A549 (cell line): Measurements from ENCODE around the gene RBMS3. TPM values are rescaled to one million over a fixed set of nuclear protein-coding genes. Genes with fewer than 3 reads are reported as not detected.
"Not testable (repeated sequence)": the region's sequence is repeated elsewhere in the genome, so short reads cannot be mapped to it uniquely, and the experiment has no call there.

Source experiments
- ATAC-seq, 2 experiments: fragments of 200-7000 bp in 1 of 2; fragments of >200 bp in 1 of 2; cut with Nextera tagmentation in 1 of 2; cut with Tn5 transposase in 1 of 2; 3 replicates each; pipeline versions ENCODE4 v1.8.0 to v1.9.1; 2018 to 2020; ENCODE audit warnings: mild to moderate bottlenecking in 1 of 2, moderate library complexity in 1 of 2
- CTCF ChIA-PET: fragments of 300-600 bp; sonication (Branson Sonifier 250); formaldehyde crosslinking; extraction: SDS; loops from one replicate; lab custom pipeline; 2021; ENCODE audit warnings: antibody characterized with exemption, inconsistent platforms; lab: Yijun Ruan, JAX
- POLR2A ChIA-PET: fragments of 350-600 bp; formaldehyde crosslinking; extraction: SDS; loops from one replicate; lab custom pipeline; 2021; ENCODE audit warnings: antibody characterized with exemption, inconsistent platforms; lab: Yijun Ruan, JAX
- DNase-seq, 2 experiments: peaks; one replicate each; pipeline versions ENCODE4 v3.0.0 to v3.0.0-alpha.2; 2011 to 2016; ENCODE audit warnings: low read depth in 1 of 2, low spot score in 1 of 2
- FAIRE-seq: peaks from 2 replicates; lab custom pipeline; 2011; peaks lifted over from hg19 to GRCh38; lab: Jason Lieb, UNC
- H3K27ac ChIP-seq, 2 experiments: fragments of >200 bp; sonication (Bioruptor Twin); formaldehyde crosslinking; 3 replicates each; pipeline ENCODE4 v1.5.1; 2016 to 2017
- H3K4me1 ChIP-seq: fragments of >200 bp; sonication (Bioruptor Twin); formaldehyde crosslinking; 3 replicates; pipeline ENCODE4 v1.6.1; 2016
- H3K4me2 ChIP-seq: fragments of >200 bp; sonication (Bioruptor Twin); formaldehyde crosslinking; 3 replicates; pipeline ENCODE4 v1.6.1; 2016
- H3K4me3 ChIP-seq: fragments of >200 bp; sonication (Bioruptor Twin); formaldehyde crosslinking; 3 replicates; pipeline ENCODE4 v1.5.1; 2016
- H3K9me3 ChIP-seq: fragments of >200 bp; sonication (Bioruptor Twin); formaldehyde crosslinking; 3 replicates; pipeline ENCODE4 v1.6.1; 2016
- BHLHE40 ChIP-seq: IDR thresholded peaks from 2 replicates; pipeline ENCODE4 v1.6.1; 2012; ENCODE audit warnings: low read depth, low read length, inconsistent platforms
- CHD2 ChIP-seq: fragments of 150-350 bp; IDR thresholded peaks from 2 replicates; pipeline ENCODE4 v1.6.1; 2014; ENCODE audit warnings: low read length; ENCODE audit not compliant: partially characterized antibody
- CHD4 ChIP-seq: fragments of 200-600 bp; sonication (generic); IDR thresholded peaks from 2 replicates; pipeline ENCODE4 v1.6.1; 2016; ENCODE audit warnings: antibody characterized with exemption, mild to moderate bottlenecking, borderline replicate concordance
- EHMT2 ChIP-seq: fragments of 200-600 bp; sonication (generic); IDR thresholded peaks from 2 replicates; pipeline ENCODE4 v1.6.1; 2016; ENCODE audit warnings: antibody characterized with exemption, low read depth, mild to moderate bottlenecking, moderate library complexity
- EP300 ChIP-seq, 2 experiments: fragments of >200 bp; sonication (Bioruptor Twin); formaldehyde crosslinking; IDR thresholded peaks; 2 replicates in 1 of 2; 3 replicates in 1 of 2; pipeline ENCODE4 v1.6.1; 2016 to 2017
- GATA3 ChIP-seq: IDR thresholded peaks from 2 replicates; pipeline ENCODE4 v1.6.1; 2012; ENCODE audit warnings: borderline replicate concordance
- HDAC2 ChIP-seq: fragments of 200-600 bp; sonication (generic); IDR thresholded peaks from 2 replicates; pipeline ENCODE4 v1.6.1; 2016
- HOXA7 ChIP-seq: fragments of 250-450 bp; sonication (Bioruptor Pico); IDR thresholded peaks from 2 replicates; pipeline ENCODE4 v1.5.0; 2020; ENCODE audit warnings: mild to moderate bottlenecking, moderate library complexity
- JUNB ChIP-seq: fragments of >200 bp; sonication (Bioruptor Twin); formaldehyde crosslinking; IDR thresholded peaks from 2 replicates; pipeline ENCODE4 v1.6.1; 2016
- KDM1A ChIP-seq: fragments of 200-600 bp; sonication (generic); IDR thresholded peaks from 2 replicates; pipeline ENCODE4 v1.6.1; 2016; ENCODE audit warnings: low read depth, mild to moderate bottlenecking
- NFE2L2 ChIP-seq: fragments of 150-350 bp; conservative IDR thresholded peaks from 2 replicates; pipeline ENCODE4 v1.6.1; 2014; ENCODE audit warnings: low read length
- NPAS2 ChIP-seq: fragments of 250-450 bp; sonication (Bioruptor Pico); IDR thresholded peaks from 2 replicates; pipeline ENCODE4 v1.8.0; 2022; ENCODE audit warnings: mild to moderate bottlenecking, moderate library complexity, borderline replicate concordance
- NR3C1 ChIP-seq: fragments of >200 bp; sonication (Bioruptor Twin); formaldehyde crosslinking; IDR thresholded peaks from 3 replicates; pipeline ENCODE4 v1.6.1; 2017
- PHF8 ChIP-seq: fragments of 200-600 bp; sonication (generic); IDR thresholded peaks from 2 replicates; pipeline ENCODE4 v1.6.1; 2016; ENCODE audit warnings: low read depth, mild to moderate bottlenecking, antibody characterized with exemption, moderate library complexity, borderline replicate concordance
- POLR2A ChIP-seq: IDR thresholded peaks from 2 replicates; pipeline ENCODE4 v1.6.1; 2012; ENCODE audit warnings: mild to moderate bottlenecking, low read length
- RFX5 ChIP-seq: fragments of 450-650 bp; IDR thresholded peaks from 2 replicates; pipeline ENCODE4 v1.7.1; 2014; ENCODE audit warnings: antibody characterized with exemption, mild to moderate bottlenecking, moderate library complexity
- RNF2 ChIP-seq: fragments of 200-600 bp; sonication (generic); IDR thresholded peaks from 2 replicates; pipeline ENCODE4 v1.6.1; 2016; ENCODE audit warnings: low read depth, mild to moderate bottlenecking, antibody characterized with exemption, moderate library complexity, borderline replicate concordance
- TP53 ChIP-seq: fragments of 250-450 bp; sonication (Bioruptor Pico); IDR thresholded peaks from 2 replicates; pipeline ENCODE4 v1.5.0; 2021; ENCODE audit warnings: mild to moderate bottlenecking, moderate library complexity
- WGBS: methylation state at CpG from one replicate; pipeline ENCODE4 v1.1.6; 2017; ENCODE audit errors: missing lambda C conversion rate; 5-methylcytosine and 5-hydroxymethylcytosine counted together
- polyA plus RNA-seq, 4 experiments: library from polyadenylated mRNA; depleted of rRNA in 3 of 4; stranded (reverse); fragments of >200 nt; fragmentation: RNase III in 1 of 4; extraction: RNeasy Plus Mini Kit Qiagen cat#74134 plus additional on column Dnase treatment in 1 of 4; gene quantifications; 2 replicates in 3 of 4; 3 replicates in 1 of 4; pipeline ENCODE4 v1.2.3, GENCODE V29; 2011 to 2017
- TF ChIP-seq, protein P1 (sequence below): fragments of 150-350 bp; IDR thresholded peaks from 2 replicates; pipeline ENCODE4 v1.6.1; 2014; ENCODE audit warnings: low read depth, mild to moderate bottlenecking, low read length

The RBMS3 gene
- polyA plus RNA-seq, 2 of the 4 experiments (the other 2 are of a cell fraction), result 0.92 to 4.1 TPM

DNA sequence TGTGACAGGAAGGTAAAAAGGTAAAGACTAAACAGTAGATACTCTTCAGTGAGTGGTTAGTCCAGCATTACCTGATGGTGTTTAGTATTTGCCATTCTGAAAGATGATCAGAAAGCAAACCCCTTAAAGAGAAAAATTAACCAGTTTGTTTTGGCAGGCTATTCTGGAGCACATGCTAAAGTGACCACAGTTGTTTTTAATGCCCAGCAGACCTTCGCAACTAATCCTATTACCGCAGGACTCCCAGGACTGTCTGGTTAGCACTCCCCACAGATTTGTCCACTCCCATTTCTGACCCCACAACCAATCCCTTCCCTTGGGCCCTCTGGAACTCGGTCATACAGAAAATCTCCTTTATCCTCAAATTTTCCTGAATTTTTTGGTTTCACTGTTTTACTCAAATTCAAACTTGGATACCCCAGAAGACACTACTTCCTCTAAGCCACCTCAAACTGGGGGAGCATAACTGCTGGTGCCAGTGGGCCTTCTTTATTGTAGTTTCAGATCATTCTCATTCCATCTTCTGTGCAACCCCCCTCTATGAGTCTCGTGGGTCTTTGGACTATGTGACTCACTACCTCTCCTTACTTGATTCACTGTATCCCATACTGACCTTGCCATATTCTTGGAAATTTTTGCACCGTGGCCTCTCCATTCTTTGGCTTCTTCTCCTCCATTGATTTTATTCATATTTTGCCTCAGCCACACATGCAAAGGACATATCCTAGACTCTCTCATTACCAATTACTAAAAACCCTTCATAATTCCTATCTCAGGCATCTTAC lies 104.4 kb downstream of the RBMS3 start:
- ChIA-PET POLR2A (no interaction called here), CTCF (no interaction called here)
- Histone ChIP-seq H3K4me1 (no peaks in the 10 kb centered on the region), H3K4me2 (no peak overlapping the region), H3K9me3 (no peaks in the 10 kb centered on the region), H3K27ac (no peak overlapping the region), H3K4me3 (no peak overlapping the region)
- WGBS, result 78% methylated on average over 5 of the region's 5 CpGs
- no peak for FAIRE-seq
- DNase-seq, result no peak
- ATAC-seq, result no peak
- TF ChIP-seq TP53 (CRISPR knock-in tag) (no peak), NR3C1 (no peak), NFE2L2 (no peak), PHF8 (no peak), RNF2 (no peak), JUNB (no peak), POLR2A (no peak)

DNA sequence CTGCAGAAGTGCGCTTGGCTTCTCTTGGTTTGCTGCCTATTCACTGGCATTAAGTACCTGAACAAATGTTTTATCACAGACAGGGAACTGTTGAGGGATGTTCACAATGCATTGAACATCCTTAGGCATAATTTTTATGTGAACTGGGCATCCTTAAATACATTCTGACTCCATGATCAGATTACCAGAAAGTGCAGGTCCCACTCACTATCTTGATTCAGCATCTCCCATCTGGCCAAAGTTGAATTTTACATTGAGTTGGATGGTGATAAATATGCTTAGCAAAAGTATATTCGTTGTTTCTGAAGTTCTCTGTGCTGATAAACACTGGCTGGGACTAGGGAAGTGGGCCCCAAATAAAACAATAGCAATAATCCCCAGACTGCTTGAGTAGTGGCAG lies 108.5 kb downstream of the RBMS3 start:
- ATAC-seq, result no peak
- POLR2A ChIA-PET, result no interaction called here
- TF ChIP-seq JUNB (no peak), NPAS2 (CRISPR knock-in tag) (no peak), HOXA7 (CRISPR knock-in tag) (no peak), CHD4 (no peak), KDM1A (no peak)
- TF ChIP-seq, protein P1, sequence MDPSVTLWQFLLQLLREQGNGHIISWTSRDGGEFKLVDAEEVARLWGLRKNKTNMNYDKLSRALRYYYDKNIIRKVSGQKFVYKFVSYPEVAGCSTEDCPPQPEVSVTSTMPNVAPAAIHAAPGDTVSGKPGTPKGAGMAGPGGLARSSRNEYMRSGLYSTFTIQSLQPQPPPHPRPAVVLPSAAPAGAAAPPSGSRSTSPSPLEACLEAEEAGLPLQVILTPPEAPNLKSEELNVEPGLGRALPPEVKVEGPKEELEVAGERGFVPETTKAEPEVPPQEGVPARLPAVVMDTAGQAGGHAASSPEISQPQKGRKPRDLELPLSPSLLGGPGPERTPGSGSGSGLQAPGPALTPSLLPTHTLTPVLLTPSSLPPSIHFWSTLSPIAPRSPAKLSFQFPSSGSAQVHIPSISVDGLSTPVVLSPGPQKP, result no peak
- TF ChIP-seq, all 56 proteins: peak for 0
- no peak for FAIRE-seq
- no peak for DNase-seq
- WGBS, result 46% methylated on average over 2 of the region's 2 CpGs
- no peak overlapping the region for H3K27ac ChIP-seq
- CTCF ChIA-PET, result no interaction called here
- H3K4me1 ChIP-seq, result no peaks in the 10 kb centered on the region
- H3K4me3 ChIP-seq, result no peak overlapping the region
- H3K9me3 ChIP-seq, result no peaks in the 10 kb centered on the region
- no peak overlapping the region for H3K4me2 ChIP-seq

DNA sequence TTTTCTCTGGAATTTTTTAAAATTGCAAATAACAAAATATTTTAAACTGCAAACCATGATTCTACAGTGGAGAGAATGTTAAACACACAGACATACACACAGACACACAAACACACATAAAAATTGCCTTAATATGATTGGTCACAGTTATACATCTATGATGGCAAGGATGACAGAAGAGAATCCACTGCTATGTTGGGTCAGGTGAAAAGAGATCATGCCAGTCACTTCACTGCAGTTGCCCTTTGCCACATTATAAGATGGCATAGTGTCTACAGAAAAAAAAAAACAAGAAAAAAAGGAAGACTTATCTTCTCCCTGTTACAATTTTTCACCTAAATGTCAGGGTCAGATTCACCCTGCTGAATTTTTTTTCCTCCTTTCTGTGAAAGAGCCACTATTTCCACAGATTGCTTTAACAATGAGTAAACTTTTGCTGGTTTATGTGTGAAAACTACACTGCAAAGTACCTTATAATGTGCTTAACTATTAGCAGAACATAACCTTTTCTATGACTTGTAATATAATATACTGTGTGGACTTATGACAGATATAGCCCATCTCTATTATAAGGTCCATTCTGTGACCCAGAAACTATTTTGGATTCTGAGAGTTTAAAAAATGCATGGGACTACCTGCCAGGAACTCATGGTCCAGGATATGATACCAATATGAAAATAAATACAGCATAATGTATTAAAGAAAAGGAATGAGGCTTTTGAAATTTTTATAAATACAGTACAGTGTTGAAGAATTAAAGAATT lies 111.9 kb downstream of the RBMS3 start:
- no peak for TF ChIP-seq EHMT2
- no peak for TF ChIP-seq GATA3
- no peak for TF ChIP-seq RNF2
- TF ChIP-seq EP300 (IDR thresholded peaks at IDR 0.05), result no peak
- TF ChIP-seq HDAC2, result no peak
- TF ChIP-seq CHD2, result no peak
- TF ChIP-seq POLR2A, result no peak
- no peak for TF ChIP-seq HOXA7 (CRISPR knock-in tag)
- TF ChIP-seq PHF8, result no peak
- TF ChIP-seq BHLHE40, result no peak
- TF ChIP-seq RFX5, result no peak
- ATAC-seq (no peak), DNase-seq (no peak), FAIRE-seq (no peak)
- H3K4me3 ChIP-seq, result no peak overlapping the region
- ChIA-PET POLR2A (no interaction called here), CTCF (no interaction called here)
- H3K9me3 ChIP-seq, result no peaks in the 10 kb centered on the region
- no peaks in the 10 kb centered on the region for H3K4me1 ChIP-seq
- no peak overlapping the region for H3K27ac ChIP-seq
- no peak overlapping the region for H3K4me2 ChIP-seq

DNA sequence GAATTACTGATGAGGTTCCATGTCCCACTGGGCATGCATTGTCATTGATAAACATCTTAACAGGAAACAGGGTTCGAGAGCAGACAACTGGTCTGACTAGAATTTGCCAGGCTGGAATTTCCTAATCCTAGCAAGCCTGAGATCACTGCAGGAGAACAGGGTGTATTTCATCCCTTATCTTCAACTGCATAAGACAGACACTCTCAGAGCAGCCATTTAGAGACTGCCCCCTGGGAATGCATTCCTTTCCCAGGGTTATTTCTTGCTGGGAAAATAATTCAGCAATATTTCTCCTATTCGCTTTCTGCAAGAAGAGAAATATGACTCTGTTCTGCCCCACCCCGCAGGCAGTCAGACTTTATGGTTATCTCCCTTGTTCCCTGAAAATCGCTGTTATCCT lies 113.1 kb downstream of the RBMS3 start:
- FAIRE-seq, DNase-seq, POLR2A ChIA-PET, H3K4me2 ChIP-seq, H3K4me3 ChIP-seq, H3K27ac ChIP-seq, ATAC-seq, CTCF ChIA-PET, H3K9me3 ChIP-seq, H3K4me1 ChIP-seq: not testable (repeated sequence)
- 83% methylated on average over 4 of the region's 4 CpGs for WGBS
